Mesenteric fat pad (tissue), 1 donor: ENCODE measurements around the gene OR5M11. TPM values are rescaled to one million over a fixed set of nuclear protein-coding genes. Genes with fewer than 3 reads are reported as not detected.
"Not testable (repeated sequence)": the region's sequence is repeated elsewhere in the genome, so short reads cannot be mapped to it uniquely, and the experiment has no call there.

Experiments used
- DNase-seq: peaks from one replicate; pipeline ENCODE4 v3.0.0-alpha.2; 2020; ENCODE audit warnings: low spot score
- long read RNA-seq: library from polyadenylated mRNA; unstranded; transcript quantifications from one replicate; pipeline ENCODE4 v2.0.0, GENCODE V29; 2020
- total RNA-seq: library from RNA; stranded (reverse); fragmentation: NEBNext Ultra II Directional; extraction: Animal tissue kit (Norgen Biotek cat#: 25700); gene quantifications from one replicate; pipeline ENCODE4 v1.2.1, GENCODE V29; 2021
- donor health status: DM: yes; HTN: yes; CAD: no.

Gene OR5M11
- not detected for total RNA-seq
- long read RNA-seq = 0 reads

GRCh38 chr11:56543157-56543556 lies at the start of gene OR5M11:
OR5M11 (minus strand) TSS chr11:56543257; CDS start chr11:56543257, 0 bp downstream.
- DNase-seq = no peak

GRCh38 chr11:56592088-56592717 lies 49.1 kb upstream of the OR5M11 start:
- not testable (repeated sequence) for DNase-seq

GRCh38 chr11:56577621-56578020 lies 34.6 kb upstream of the OR5M11 start, which contains the start of gene OR5M10:
OR5M10 (minus strand) TSS chr11:56577721; CDS start chr11:56577721, 0 bp downstream.
- no peak for DNase-seq

DNA sequence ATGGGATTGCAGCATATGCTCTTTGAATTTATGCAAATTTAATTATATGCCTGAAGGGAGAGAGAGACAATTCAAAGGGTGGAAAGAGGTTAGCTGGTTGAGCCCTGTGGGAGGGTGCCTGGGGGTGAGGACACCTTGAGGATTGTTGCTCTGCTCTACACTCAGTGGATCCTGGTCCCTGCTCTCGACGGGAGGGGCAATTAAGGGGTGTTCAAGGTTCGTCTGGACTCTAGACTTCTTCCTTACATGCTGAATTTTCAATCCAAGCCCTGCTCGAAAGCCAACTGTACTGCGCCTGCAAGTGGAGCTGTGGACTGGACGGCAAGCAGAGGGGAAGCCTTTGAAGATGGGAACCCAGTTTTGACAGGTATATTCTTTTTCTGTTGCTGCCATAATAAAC lies 15.5 kb upstream of the OR5M11 start:
- DNase-seq = no peak

GRCh38 chr11:56554691-56555090 lies 11.6 kb upstream of the OR5M11 start:
- not testable (repeated sequence) for DNase-seq

DNA sequence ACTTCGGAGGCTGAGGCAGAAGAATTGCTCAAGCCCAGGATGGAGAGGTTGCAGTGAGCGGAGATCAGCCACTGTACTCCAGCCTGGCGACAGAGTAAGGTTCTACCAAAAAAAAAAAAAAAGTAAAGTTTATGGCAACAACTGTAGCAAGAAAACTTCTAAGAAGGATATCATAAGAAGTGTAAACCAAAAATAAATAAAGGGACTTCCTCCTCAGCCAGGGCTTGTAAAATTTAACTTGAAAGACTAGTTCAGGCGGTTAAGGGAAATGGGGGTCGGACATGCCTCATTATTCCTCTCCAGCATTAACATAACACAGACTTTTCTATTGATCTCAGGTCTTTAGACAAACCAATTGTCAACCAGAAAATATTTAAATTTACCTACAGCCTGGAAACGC lies 2.5 kb upstream of the OR5M11 start:
- no peak for DNase-seq

DNA sequence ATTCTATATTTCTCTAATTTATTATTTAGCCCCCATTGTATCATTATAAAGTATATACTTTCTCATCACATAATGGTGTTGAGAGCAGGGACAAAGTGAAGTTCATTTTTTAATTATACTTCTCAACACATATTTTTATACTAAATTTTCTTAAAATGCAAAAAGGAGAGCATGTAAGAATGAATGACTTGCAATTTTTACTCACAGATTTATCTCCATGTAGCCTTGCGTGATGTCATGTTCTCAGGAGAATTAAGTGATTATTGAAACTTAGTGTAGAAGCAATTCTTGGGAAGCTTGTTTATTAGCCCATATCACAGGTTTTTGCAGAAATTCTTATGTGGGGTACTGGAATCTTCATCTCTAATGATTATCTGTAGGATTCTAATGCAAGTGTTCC lies 682 bp upstream of the OR5M11 start:
- DNase-seq = no peak

DNA sequence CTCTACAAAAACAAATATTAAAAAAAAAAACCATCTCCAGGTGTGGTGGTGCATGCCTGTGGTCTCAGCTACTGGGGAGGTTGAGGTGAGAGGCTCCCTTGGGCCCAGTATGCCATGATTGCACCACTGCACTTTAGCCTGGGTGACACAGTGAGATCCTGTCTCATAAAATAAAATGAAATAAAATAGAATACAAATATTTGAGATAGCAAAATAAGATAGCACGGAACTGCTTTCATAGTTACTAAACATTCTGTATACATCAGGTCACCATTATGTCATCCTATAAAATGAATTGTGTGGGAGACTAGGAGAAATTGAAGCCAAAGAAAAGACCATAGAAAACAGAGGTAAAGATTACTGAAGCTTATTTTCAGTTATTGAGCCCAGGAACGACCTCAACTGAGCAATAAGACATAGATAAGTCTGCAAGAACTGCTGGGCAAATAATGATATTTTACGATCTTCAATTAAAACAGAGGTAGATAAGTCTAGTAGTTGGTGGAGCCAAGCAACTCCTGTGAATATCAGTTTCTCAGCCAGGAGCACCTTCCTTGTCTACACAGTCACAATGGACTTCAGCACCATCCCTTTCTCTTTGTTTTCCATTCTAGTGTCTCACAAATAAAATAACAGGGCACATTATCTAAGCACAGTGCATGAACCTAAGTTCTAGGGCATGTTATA lies 9.9 kb downstream of the OR5M11 start:
- DNase-seq = no peak

DNA sequence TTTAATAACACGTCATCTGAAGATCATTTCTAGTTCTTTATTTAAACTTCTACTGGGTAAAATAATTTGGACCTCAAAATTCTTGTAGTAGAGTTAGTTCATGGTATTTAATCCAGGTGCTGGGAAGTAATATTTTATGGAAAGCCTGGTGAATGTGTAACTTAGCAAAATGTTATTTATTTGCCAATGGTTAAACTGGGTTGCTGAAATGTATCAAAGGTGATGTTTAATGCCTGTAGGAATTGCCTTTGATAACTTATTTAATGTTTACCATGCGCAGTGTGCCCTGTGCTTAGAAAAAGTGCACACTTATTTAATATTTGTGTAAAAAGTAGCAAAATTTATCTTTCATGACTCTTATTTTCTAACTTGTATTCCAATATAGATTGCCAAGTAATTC lies 11.2 kb downstream of the OR5M11 start:
- no peak for DNase-seq

DNA sequence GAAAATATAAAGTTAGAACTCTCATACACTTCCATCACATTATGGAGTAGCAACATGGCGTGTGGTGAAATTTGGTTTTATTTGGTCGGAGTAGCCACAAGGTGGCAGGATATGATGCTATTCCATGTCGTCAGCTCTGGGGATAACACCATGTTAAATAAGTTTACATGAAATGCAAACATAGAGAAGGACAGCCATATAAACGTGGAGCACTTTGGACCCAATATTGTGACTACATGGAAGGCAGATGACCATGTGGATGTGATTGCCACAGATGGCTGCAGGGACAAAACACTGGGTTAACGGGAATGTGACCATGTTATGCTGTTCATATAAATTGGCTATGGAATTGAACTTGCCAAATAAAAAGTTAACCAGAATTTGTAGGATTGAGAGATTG lies 21.0 kb downstream of the OR5M11 start:
- DNase-seq = no peak

DNA sequence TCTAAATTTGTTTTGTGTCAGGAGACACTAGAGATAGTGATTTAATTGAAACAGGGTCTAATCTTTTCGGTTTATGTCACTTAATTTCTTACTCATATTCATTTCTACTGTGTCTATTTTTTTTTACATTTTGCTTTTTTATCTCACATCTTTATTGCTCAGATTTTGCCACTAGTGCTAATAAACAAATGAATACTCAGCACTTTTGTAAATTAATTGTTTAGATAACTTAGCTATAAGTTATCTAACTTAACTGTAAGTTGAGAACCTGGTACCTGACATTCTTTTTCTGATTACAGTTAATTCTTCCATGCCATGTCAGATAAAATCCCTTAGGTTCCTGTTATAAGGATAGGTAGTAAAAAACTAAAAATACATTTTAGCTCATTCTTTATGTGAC lies 29.8 kb downstream of the OR5M11 start:
- no peak for DNase-seq

DNA sequence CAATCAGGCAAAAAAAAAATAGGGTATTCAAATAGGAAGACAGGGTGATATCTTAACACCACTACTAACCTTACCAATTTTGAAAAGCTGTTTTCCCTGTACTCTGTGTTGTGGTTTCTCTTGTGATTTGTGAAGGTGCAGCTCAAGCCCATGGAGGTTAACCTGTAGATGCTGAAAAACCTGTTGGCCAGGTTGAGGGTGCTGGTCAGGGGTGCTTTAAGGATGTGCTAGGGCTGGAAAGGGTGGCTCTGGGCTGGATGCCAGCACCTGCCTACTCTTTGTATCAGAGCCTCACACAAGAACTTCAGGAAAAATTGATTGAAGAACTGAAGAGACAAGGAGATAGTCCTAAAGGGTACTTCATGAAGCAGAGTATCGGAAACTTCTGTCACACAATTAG lies 33.6 kb downstream of the OR5M11 start:
- no peak for DNase-seq

DNA sequence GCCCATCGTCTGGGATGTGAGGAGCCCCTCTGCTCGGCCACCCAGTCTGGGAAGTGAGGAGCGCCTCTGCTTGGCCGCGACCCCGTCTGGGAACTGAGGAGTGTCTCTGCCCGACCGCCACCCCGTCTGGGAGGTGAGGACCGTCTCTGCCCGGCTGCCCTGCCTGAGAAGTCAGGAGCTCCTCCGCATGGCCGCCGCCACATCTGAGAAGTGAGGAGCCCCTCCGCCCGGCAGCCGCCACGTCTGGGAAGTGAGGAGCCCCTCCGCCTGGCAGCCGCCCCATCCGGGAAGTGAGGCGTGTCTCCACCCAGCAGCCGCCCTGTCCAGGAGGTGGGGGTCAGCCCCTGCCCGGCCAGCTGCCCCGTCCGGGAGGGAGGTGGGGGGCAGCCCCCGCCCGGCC lies 46.0 kb downstream of the OR5M11 start:
- DNase-seq = no peak

DNA sequence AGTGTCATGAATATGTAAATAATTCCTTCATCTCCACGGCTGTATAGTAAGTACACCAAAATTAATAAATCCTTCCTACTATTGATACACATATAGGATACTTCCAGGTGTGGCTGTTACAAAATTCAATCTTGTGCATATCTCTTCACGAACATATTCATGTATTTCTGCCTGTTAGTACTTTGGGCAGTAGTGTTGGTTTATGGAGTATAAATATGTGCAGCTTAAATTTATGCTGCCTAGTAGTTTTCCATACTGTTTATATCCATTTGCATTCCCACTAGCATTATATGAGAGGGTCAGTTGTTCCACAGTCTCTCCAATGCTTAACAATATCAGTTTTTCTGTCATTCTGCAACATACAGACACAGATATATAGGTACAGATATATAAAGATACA lies 47.9 kb downstream of the OR5M11 start:
- no peak for DNase-seq

Other genes starting within 250 kb of the OR5M11 start
- not detected for gene OR8K3, start 228.1 kb downstream of the OR5M11 start, total RNA-seq
- not detected for gene OR8K1, start 197.2 kb downstream of the OR5M11 start, total RNA-seq
- gene OR8J1, start 189.0 kb downstream of the OR5M11 start, total RNA-seq = not detected
- gene OR8U1, start 167.6 kb downstream of the OR5M11 start, total RNA-seq = not detected
- gene OR5AL1, start 130.6 kb downstream of the OR5M11 start, total RNA-seq = not detected
- gene OR5M3, start 69.9 kb downstream of the OR5M11 start, total RNA-seq = not detected
- not detected for gene OR5M8, start 51.9 kb downstream of the OR5M11 start, total RNA-seq
- gene OR5M10, start 34.5 kb upstream of the OR5M11 start, total RNA-seq = not detected
- gene OR5M1, start 71.6 kb upstream of the OR5M11 start, total RNA-seq = not detected
- gene OR5AP2, start 99.2 kb upstream of the OR5M11 start, total RNA-seq = not detected
- gene OR5AR1, start 120.4 kb upstream of the OR5M11 start, total RNA-seq = not detected
- gene OR9G1, start 155.8 kb upstream of the OR5M11 start, total RNA-seq = not detected
- gene OR9G4, start 205.4 kb upstream of the OR5M11 start, total RNA-seq = not detected